Mesothelial cell of epicardium (in vitro differentiated cells): ENCODE results near the gene TEX28. TPM values are rescaled to one million over a fixed set of nuclear protein-coding genes. Genes with fewer than 3 reads are reported as not detected.
"Not testable (repeated sequence)": the region's sequence is repeated elsewhere in the genome, so short reads cannot be mapped to it uniquely, and the experiment has no call there.

Experiments
- DNase-seq, 2 experiments: peaks; one replicate each; pipeline ENCODE4 v3.0.0; 2021; ENCODE audit warnings: low spot score in 2 of 2; ENCODE audit not compliant: unreplicated experiment in 2 of 2
- H3K27ac Mint-ChIP-seq: 2 replicates; pipeline ENCODE4 v1.8.0; 2021; ENCODE audit warnings: mixed read lengths
- H3K27me3 Mint-ChIP-seq: 2 replicates; pipeline ENCODE4 v1.8.0; 2021; ENCODE audit warnings: low read depth, mixed read lengths
- H3K36me3 Mint-ChIP-seq: 2 replicates; pipeline ENCODE4 v1.8.0; 2021; ENCODE audit warnings: mixed read lengths
- H3K4me1 Mint-ChIP-seq: 2 replicates; pipeline ENCODE4 v1.8.0; 2021; ENCODE audit warnings: mixed read lengths
- H3K4me3 Mint-ChIP-seq: 2 replicates; pipeline ENCODE4 v1.8.0; 2021; ENCODE audit warnings: mild to moderate bottlenecking, moderate library complexity, mixed read lengths
- H3K9me3 Mint-ChIP-seq: 2 replicates; pipeline ENCODE4 v1.8.0; 2021; ENCODE audit warnings: mixed read lengths
- total RNA-seq: library from RNA; stranded (reverse); gene quantifications from 3 replicates; pipeline ENCODE4 v1.2.1, GENCODE V29; 2021
- TF ChIP-seq, protein P1 (sequence below): fragments of 200-600 bp; sonication (generic); IDR thresholded peaks from one replicate; pipeline ENCODE4 v1.5.0; 2021; ENCODE audit warnings: antibody characterized with exemption; ENCODE audit not compliant: unreplicated experiment

TEX28 gene
- total RNA-seq, 1 donor from 2014 or later = not detected

DNA sequence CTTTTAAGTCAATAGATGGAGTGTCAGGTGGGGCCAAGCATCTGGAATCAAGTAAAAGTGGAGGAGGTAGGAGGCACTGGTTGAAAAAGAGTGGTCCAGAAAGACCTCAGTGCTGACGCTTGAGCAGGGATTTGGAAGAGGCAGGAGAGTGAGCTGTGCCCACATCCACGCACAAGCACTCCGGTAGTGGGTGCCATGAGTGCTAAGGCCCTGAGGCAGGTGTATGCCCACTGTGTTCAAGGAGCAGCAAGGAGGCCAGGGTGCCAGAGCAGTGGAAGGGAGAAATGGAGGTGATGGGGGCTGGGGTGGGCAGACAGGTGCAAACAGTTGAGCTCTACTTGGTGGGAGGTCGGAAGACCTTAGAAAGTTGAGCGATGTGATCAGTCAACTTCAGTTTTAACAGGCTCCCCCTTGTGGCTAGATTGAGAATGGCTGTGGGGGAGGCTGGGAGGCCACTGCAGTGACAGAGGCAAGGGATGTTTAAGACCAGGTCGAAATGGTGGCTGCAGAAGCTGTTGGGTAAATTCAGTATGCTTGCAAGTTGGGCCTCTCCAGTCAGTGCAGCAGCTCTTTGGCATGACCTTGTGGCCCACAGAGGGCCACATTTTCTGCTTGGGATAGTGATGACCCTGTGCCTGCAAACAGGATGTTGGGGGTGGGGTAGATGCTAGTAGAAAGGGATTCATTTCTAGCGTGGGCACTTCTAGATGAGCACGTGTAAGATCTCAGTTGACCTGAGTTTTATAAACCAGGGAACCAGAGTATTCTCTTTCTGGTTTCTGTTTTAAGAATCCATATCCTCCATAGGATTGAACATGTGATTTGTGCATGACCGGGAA is 13.4 kb upstream of the TEX28 start:
- peaks cover 5% of the 10 kb centered on the region for H3K4me1 Mint-ChIP-seq
- H3K9me3 Mint-ChIP-seq = peaks cover 23% of the 10 kb centered on the region
- no peak overlapping the region for H3K27ac Mint-ChIP-seq
- TF ChIP-seq, protein P1, sequence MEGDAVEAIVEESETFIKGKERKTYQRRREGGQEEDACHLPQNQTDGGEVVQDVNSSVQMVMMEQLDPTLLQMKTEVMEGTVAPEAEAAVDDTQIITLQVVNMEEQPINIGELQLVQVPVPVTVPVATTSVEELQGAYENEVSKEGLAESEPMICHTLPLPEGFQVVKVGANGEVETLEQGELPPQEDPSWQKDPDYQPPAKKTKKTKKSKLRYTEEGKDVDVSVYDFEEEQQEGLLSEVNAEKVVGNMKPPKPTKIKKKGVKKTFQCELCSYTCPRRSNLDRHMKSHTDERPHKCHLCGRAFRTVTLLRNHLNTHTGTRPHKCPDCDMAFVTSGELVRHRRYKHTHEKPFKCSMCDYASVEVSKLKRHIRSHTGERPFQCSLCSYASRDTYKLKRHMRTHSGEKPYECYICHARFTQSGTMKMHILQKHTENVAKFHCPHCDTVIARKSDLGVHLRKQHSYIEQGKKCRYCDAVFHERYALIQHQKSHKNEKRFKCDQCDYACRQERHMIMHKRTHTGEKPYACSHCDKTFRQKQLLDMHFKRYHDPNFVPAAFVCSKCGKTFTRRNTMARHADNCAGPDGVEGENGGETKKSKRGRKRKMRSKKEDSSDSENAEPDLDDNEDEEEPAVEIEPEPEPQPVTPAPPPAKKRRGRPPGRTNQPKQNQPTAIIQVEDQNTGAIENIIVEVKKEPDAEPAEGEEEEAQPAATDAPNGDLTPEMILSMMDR = peak; percentile 69
- peak in 1 of 2 experiments; percentile 53 for DNase-seq
- H3K4me3 Mint-ChIP-seq = no peak overlapping the region
- H3K36me3 Mint-ChIP-seq = no peaks in the 10 kb centered on the region
- no peaks in the 10 kb centered on the region for H3K27me3 Mint-ChIP-seq

DNA sequence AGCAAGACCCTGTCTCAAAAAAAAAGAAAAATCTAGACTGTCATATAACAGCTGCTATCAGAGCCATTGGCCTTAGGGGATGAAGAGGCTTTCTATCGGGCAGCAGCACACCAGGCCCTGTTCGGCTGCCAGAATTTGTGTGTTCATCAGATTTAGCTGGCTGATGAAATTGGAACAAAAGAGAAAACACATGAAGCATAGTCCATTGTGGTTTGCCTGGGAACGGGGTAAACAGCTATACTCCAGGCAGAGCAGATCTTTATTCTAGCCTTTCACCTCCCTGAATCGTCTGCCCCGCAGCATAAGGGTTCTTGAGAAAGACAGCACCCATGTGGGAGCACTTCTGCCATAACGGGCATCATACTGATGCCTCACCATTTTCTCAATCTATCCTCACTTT is 12.3 kb upstream of the TEX28 start:
- peaks cover 26% of the 10 kb centered on the region for H3K9me3 Mint-ChIP-seq
- no peak overlapping the region for H3K27ac Mint-ChIP-seq
- TF ChIP-seq, protein P1 = no peak
- H3K27me3 Mint-ChIP-seq = no peaks in the 10 kb centered on the region
- peaks cover 5% of the 10 kb centered on the region for H3K4me1 Mint-ChIP-seq
- no peaks in the 10 kb centered on the region for H3K36me3 Mint-ChIP-seq
- DNase-seq = no peak
- no peak overlapping the region for H3K4me3 Mint-ChIP-seq

DNA sequence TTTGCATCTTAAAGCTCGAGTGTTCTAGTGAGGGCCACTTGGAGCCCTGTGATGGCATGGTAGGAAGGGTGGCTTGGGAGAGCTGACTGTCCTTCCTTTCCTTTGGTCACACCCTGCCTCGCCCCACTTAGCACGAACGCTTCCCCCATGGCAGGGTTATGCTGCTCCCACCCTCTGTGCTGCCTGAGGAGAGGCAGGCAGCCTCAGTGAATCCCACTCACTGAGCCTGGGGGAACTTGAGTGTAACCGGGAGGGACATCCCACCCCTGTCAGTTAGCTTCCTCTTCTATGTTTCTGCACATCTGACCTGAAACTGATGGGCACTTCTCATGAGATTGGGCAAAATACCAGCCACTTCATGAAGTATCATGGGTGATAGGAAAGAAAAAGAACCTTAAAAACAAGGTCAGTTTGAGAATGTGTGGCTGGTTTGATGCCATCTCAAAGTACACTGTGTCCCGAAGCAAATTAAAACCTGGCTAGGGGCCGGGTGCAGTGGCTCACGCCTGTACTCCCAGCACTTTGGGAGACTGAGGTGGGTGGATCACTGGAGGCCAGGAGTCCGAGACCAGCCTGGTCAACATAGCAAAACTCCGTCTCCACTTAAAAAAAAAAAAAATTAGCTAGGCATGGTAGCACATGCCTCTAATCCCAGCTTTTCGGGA is 10.7 kb upstream of the TEX28 start:
- Mint-ChIP-seq H3K9me3 (peaks cover 18% of the 10 kb centered on the region), H3K27me3 (no peaks in the 10 kb centered on the region)

DNA sequence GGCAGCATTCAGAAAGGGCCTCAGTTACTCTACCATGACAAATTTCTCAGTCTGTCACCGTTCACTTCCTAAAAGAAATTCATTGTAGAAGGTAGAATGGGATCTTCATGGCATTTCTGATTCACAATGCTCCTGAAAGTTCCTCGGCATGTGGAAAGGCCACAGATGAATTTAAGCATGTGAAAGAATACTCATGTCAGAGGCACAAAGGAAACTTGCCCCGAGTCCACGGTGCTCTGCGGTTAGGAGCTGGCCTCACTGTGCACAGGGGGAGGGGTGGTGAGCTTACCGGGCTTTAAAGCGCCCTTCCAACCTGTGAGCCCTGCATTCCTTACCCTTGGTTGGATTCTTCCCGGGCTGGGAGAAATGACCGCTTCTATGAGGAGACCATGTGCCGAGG is 9.9 kb upstream of the TEX28 start:
- Mint-ChIP-seq H3K27me3 (no peaks in the 10 kb centered on the region), H3K4me1 (peaks cover 5% of the 10 kb centered on the region), H3K27ac (no peak overlapping the region), H3K36me3 (no peaks in the 10 kb centered on the region), H3K9me3 (peaks cover 22% of the 10 kb centered on the region), H3K4me3 (no peak overlapping the region)
- TF ChIP-seq, protein P1 = no peak
- DNase-seq = no peak

More for the DNA sequence above, 10.7 kb upstream of the TEX28 start:
- H3K27ac Mint-ChIP-seq = no peak overlapping the region
- no peak overlapping the region for H3K4me3 Mint-ChIP-seq
- TF ChIP-seq, protein P1 = no peak
- peaks cover 5% of the 10 kb centered on the region for H3K4me1 Mint-ChIP-seq
- no peak for DNase-seq
- H3K36me3 Mint-ChIP-seq = no peaks in the 10 kb centered on the region

DNA sequence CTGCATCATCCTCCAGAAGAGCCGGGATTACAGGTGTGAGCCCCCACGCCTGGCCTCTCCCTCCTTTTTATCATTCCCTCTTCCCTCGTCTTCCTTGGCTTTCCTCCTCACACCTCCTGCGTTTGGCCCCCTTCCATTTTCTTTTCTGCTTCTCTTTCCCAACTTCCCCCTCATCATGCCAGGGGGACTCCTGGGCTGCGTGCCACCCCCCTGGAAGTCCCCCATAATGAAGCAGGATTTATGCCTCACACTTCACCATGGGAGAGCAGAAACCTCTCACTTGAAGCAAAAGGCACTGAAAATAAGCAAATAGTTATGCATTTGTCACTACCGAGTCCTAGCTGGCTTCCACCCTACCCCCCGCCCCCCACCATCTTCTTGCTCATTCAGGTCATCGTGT is 8.6 kb upstream of the TEX28 start:
- H3K36me3 Mint-ChIP-seq = no peaks in the 10 kb centered on the region
- TF ChIP-seq, protein P1 = no peak
- peaks cover 25% of the 10 kb centered on the region for H3K9me3 Mint-ChIP-seq
- no peaks in the 10 kb centered on the region for H3K27me3 Mint-ChIP-seq
- no peak overlapping the region for H3K4me3 Mint-ChIP-seq
- peaks cover 5% of the 10 kb centered on the region for H3K4me1 Mint-ChIP-seq
- no peak for DNase-seq
- H3K27ac Mint-ChIP-seq = no peak overlapping the region

DNA sequence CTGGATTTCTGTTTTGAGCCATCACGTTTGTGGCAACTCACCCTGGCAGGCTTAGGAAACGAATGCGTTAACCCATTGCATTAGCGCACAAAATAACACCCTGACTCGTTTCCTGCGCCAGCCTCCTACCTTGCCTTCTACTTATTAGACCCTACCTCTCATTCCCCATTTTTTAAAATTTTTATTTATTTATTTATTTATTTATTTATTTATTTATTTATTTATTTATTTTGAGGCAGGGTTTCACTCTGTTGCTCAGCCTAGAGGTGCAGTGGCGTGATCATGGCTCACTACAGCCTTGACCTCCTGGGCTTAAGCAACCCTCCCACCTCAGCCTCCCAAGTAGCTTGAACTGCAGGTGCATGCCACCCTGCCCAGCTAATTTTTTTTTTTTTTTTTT is 8.1 kb upstream of the TEX28 start:
- H3K27ac Mint-ChIP-seq, H3K4me1 Mint-ChIP-seq, H3K4me3 Mint-ChIP-seq, H3K27me3 Mint-ChIP-seq, H3K36me3 Mint-ChIP-seq, DNase-seq: not testable (repeated sequence)
- peaks cover 23% of the 10 kb centered on the region for H3K9me3 Mint-ChIP-seq
